Measurements from ENCODE around the gene PSMD6.
A peak's percentile ranks its signal among the peaks of the same experiment; 100 is the strongest.

PSMD6 gene

GRCh38 chr3:64046592-64046991 lies 23.3 kb upstream of the PSMD6 start:
- DNase-seq (ENCODE audit: low spot score), result no peak

GRCh38 chr3:64042952-64043351 lies 19.7 kb upstream of the PSMD6 start:
- no peak for DNase-seq (ENCODE audit: low spot score)

- no peak for DNase-seq (ENCODE audit: low spot score)
These were observed 16.9 kb upstream of the PSMD6 start for GRCh38 chr3:64039981-64040733.

GRCh38 chr3:64039332-64039731 lies 16.0 kb upstream of the PSMD6 start:
- no peak for DNase-seq (ENCODE audit: low spot score)

GRCh38 chr3:64038253-64038767 lies 15.0 kb upstream of the PSMD6 start:
- DNase-seq (ENCODE audit: low spot score), result no peak

GRCh38 chr3:64037084-64037483 lies 13.8 kb upstream of the PSMD6 start:
- no peak for DNase-seq (ENCODE audit: low spot score)

- DNase-seq (ENCODE audit: low spot score), result no peak
These were observed 9.8 kb upstream of the PSMD6 start for GRCh38 chr3:64033069-64033468.

GRCh38 chr3:64031540-64032508 lies 8.5 kb upstream of the PSMD6 start:
- DNase-seq (ENCODE audit: low spot score), result no peak

- peak; percentile 78 for DNase-seq (ENCODE audit: low spot score)
These were observed 7.4 kb upstream of the PSMD6 start for GRCh38 chr3:64030741-64031140.

- no peak for DNase-seq (ENCODE audit: low spot score)
These were observed 6.0 kb upstream of the PSMD6 start for GRCh38 chr3:64029287-64029686.

GRCh38 chr3:64028754-64029153 lies 5.5 kb upstream of the PSMD6 start:
- DNase-seq (ENCODE audit: low spot score), result no peak

- no peak for DNase-seq (ENCODE audit: low spot score)
These were observed 4.4 kb upstream of the PSMD6 start for GRCh38 chr3:64027658-64028057.

- no peak for DNase-seq (ENCODE audit: low spot score)
These were observed 3.1 kb upstream of the PSMD6 start for GRCh38 chr3:64026346-64026745.

GRCh38 chr3:64023861-64024223 lies 548 bp upstream of the PSMD6 start:
- DNase-seq (ENCODE audit: low spot score), result no peak

GRCh38 chr3:64022451-64023186 lies 675 bp downstream of the PSMD6 start:
- DNase-seq (ENCODE audit: low spot score), result peak; percentile 20

GRCh38 chr3:64021922-64022321 lies 1.4 kb downstream of the PSMD6 start:
- no peak for DNase-seq (ENCODE audit: low spot score)

- DNase-seq (ENCODE audit: low spot score), result no peak
These were observed 3.4 kb downstream of the PSMD6 start for GRCh38 chr3:64019879-64020278.

- DNase-seq (ENCODE audit: low spot score), result no peak
These were observed 4.0 kb downstream of the PSMD6 start for GRCh38 chr3:64019271-64019670.

GRCh38 chr3:64016941-64017620 lies 6.2 kb downstream of the PSMD6 start:
- DNase-seq (ENCODE audit: low spot score), result no peak

- DNase-seq (ENCODE audit: low spot score), result peak; percentile 80
These were observed 11.6 kb downstream of the PSMD6 start for GRCh38 chr3:64011685-64012084.

GRCh38 chr3:64010199-64010598 lies 13.1 kb downstream of the PSMD6 start:
- no peak for DNase-seq (ENCODE audit: low spot score)

GRCh38 chr3:64009528-64009927 lies 13.8 kb downstream of the PSMD6 start:
- no peak for DNase-seq (ENCODE audit: low spot score)
